SH-SY5Y (cell line): ENCODE results near the gene FANCB.

ENCODE experiments used
- GATA2 ChIP-seq: IDR thresholded peaks from 2 replicates; pipeline ENCODE4 v1.6.1; 2011; ENCODE audit warnings: mild to moderate bottlenecking, low read depth, low read length
- GATA3 ChIP-seq: IDR thresholded peaks from 2 replicates; pipeline ENCODE4 v1.6.1; 2011; ENCODE audit warnings: low read depth, mild to moderate bottlenecking, low read length, moderate library complexity

- no peak for TF ChIP-seq GATA2
- no peak for TF ChIP-seq GATA3
Observed at GRCh38 chrX:14865201-14865600, 7.7 kb downstream of the FANCB start.
